ENCODE measurements around the gene TBX6. TPM values are rescaled to one million over a fixed set of nuclear protein-coding genes. Genes with fewer than 3 reads are reported as not detected.

The TBX6 gene
- polyA plus RNA-seq, 1 donor from 2014 or later = not detected

DNA sequence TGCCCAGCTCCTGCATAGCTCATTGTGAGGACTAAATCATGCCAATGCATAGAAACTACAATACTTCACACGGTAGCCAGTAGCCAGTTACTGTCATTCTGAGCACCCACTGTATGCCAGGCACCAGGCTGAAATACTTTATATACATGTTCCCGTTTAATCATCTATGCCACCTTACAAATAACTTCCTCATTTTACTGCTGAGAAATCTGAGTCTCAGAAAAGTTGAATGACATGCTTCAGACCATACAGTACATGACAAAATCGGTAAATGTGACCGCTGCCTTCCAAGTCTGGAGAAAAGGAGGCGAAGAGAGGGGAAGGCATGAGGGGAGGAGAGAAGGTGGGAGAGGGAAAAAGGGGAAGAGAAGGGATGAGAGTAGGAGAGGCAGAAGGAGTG is 51.5 kb downstream of the TBX6 start:
- Histone ChIP-seq H3K9me3 (ENCODE audit: low read length) (no peaks in the 10 kb centered on the region), H3K4me2 (ENCODE audit: low read length) (no peak overlapping the region), H3K9ac (ENCODE audit: low read length) (no peak overlapping the region), H3K27ac (ENCODE audit: low read length) (no peak overlapping the region), H3K36me3 (ENCODE audit: insufficient read depth, low read length) (no peaks in the 10 kb centered on the region), H3K4me3 (ENCODE audit: low read length) (no peak overlapping the region), H4K20me1 (ENCODE audit: insufficient read depth) (no peaks in the 10 kb centered on the region), H3K27me3 (ENCODE audit: insufficient read depth, low read depth, low read length) (no peaks in the 10 kb centered on the region), H3F3A (ENCODE audit: insufficient read depth, low read length, poor library complexity, severe bottlenecking) (no peaks in the 10 kb centered on the region), H3K9me2 (ENCODE audit: insufficient read depth, low read length) (no peaks in the 10 kb centered on the region), H2AFZ (ENCODE audit: low read depth, low read length) (no peak overlapping the region), H3K79me2 (replicated peaks; ENCODE audit: insufficient read depth, low read length) (no peaks in the 10 kb centered on the region)
- TF ChIP-seq MXI1 (conservative IDR thresholded peaks at IDR 0.05; ENCODE audit: poor library complexity, severe bottlenecking) (no peak), SMC3 (conservative IDR thresholded peaks at IDR 0.05; ENCODE audit: poor library complexity) (no peak)
- TF ChIP-seq, protein P1, sequence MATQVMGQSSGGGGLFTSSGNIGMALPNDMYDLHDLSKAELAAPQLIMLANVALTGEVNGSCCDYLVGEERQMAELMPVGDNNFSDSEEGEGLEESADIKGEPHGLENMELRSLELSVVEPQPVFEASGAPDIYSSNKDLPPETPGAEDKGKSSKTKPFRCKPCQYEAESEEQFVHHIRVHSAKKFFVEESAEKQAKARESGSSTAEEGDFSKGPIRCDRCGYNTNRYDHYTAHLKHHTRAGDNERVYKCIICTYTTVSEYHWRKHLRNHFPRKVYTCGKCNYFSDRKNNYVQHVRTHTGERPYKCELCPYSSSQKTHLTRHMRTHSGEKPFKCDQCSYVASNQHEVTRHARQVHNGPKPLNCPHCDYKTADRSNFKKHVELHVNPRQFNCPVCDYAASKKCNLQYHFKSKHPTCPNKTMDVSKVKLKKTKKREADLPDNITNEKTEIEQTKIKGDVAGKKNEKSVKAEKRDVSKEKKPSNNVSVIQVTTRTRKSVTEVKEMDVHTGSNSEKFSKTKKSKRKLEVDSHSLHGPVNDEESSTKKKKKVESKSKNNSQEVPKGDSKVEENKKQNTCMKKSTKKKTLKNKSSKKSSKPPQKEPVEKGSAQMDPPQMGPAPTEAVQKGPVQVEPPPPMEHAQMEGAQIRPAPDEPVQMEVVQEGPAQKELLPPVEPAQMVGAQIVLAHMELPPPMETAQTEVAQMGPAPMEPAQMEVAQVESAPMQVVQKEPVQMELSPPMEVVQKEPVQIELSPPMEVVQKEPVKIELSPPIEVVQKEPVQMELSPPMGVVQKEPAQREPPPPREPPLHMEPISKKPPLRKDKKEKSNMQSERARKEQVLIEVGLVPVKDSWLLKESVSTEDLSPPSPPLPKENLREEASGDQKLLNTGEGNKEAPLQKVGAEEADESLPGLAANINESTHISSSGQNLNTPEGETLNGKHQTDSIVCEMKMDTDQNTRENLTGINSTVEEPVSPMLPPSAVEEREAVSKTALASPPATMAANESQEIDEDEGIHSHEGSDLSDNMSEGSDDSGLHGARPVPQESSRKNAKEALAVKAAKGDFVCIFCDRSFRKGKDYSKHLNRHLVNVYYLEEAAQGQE (IDR thresholded peaks at IDR 0.05; ENCODE audit: borderline replicate concordance) = no peak

Other genes starting within 250 kb of the TBX6 start
- 92.6 and 95.6 TPM in 2 replicates for gene CDIPT, start 228.7 kb downstream of the TBX6 start, polyA plus RNA-seq
- gene SEZ6L2, start 192.4 kb downstream of the TBX6 start, polyA plus RNA-seq = 48.8 and 52.7 TPM in 2 replicates
- gene ASPHD1, start 191.4 kb downstream of the TBX6 start, polyA plus RNA-seq = 38.9 and 48.2 TPM in 2 replicates
- gene KCTD13, start 165.7 kb downstream of the TBX6 start, polyA plus RNA-seq = 55.0 and 70.7 TPM in 2 replicates
- gene TMEM219, start 129.8 kb downstream of the TBX6 start, polyA plus RNA-seq = 154 and 157 TPM in 2 replicates
- gene TAOK2, start 118.1 kb downstream of the TBX6 start, polyA plus RNA-seq = 62.7 and 65.5 TPM in 2 replicates
- gene HIRIP3, start 96.3 kb downstream of the TBX6 start, polyA plus RNA-seq = 51.2 and 65.4 TPM in 2 replicates
- 106 and 130 TPM in 2 replicates for gene INO80E, start 95.7 kb downstream of the TBX6 start, polyA plus RNA-seq
- 7.3 and 8.5 TPM in 2 replicates for gene DOC2A, start 80.9 kb downstream of the TBX6 start, polyA plus RNA-seq
- gene C16orf92, start 68.7 kb downstream of the TBX6 start, polyA plus RNA-seq = not detected in 2 replicates
- gene TLCD3B, start 60.7 kb downstream of the TBX6 start, polyA plus RNA-seq = 18.9 and 21.7 TPM in 2 replicates
- 59.3 and 71.3 TPM in 2 replicates for gene ALDOA, start 26.2 kb downstream of the TBX6 start, polyA plus RNA-seq
- 173 and 184 TPM in 2 replicates for gene PPP4C, start 15.9 kb downstream of the TBX6 start, polyA plus RNA-seq
- 76.9 and 90.1 TPM in 2 replicates for gene YPEL3, start 4.3 kb upstream of the TBX6 start, polyA plus RNA-seq
- gene GDPD3, start 21.6 kb upstream of the TBX6 start, polyA plus RNA-seq = 2.7 and 3.6 TPM in 2 replicates
- 18.5 and 20.2 TPM in 2 replicates for gene MAPK3, start 31.3 kb upstream of the TBX6 start, polyA plus RNA-seq
- gene CORO1A, start 91.7 kb upstream of the TBX6 start, polyA plus RNA-seq = 106 and 107 TPM in 2 replicates
- 394 and 487 TPM in 2 replicates for gene BOLA2B, start 101.7 kb upstream of the TBX6 start, polyA plus RNA-seq
- 22.8 and 43.4 TPM in 2 replicates for gene SLX1A, start 102.0 kb upstream of the TBX6 start, polyA plus RNA-seq
- gene SULT1A3, start 107.3 kb upstream of the TBX6 start, polyA plus RNA-seq = 12.1 and 13.2 TPM in 2 replicates
- 2.2 and 3.9 TPM in 2 replicates for gene NPIPB13, start 156.6 kb upstream of the TBX6 start, polyA plus RNA-seq

All from neural cell (in vitro differentiated cells).